Measurements from ENCODE around the gene MLXIP.
"Not testable (repeated sequence)": the region's sequence is repeated elsewhere in the genome, so short reads cannot be mapped to it uniquely, and the experiment has no call there.

The MLXIP gene, protein sequence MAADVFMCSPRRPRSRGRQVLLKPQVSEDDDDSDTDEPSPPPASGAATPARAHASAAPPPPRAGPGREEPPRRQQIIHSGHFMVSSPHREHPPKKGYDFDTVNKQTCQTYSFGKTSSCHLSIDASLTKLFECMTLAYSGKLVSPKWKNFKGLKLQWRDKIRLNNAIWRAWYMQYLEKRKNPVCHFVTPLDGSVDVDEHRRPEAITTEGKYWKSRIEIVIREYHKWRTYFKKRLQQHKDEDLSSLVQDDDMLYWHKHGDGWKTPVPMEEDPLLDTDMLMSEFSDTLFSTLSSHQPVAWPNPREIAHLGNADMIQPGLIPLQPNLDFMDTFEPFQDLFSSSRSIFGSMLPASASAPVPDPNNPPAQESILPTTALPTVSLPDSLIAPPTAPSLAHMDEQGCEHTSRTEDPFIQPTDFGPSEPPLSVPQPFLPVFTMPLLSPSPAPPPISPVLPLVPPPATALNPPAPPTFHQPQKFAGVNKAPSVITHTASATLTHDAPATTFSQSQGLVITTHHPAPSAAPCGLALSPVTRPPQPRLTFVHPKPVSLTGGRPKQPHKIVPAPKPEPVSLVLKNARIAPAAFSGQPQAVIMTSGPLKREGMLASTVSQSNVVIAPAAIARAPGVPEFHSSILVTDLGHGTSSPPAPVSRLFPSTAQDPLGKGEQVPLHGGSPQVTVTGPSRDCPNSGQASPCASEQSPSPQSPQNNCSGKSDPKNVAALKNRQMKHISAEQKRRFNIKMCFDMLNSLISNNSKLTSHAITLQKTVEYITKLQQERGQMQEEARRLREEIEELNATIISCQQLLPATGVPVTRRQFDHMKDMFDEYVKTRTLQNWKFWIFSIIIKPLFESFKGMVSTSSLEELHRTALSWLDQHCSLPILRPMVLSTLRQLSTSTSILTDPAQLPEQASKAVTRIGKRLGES

DNA sequence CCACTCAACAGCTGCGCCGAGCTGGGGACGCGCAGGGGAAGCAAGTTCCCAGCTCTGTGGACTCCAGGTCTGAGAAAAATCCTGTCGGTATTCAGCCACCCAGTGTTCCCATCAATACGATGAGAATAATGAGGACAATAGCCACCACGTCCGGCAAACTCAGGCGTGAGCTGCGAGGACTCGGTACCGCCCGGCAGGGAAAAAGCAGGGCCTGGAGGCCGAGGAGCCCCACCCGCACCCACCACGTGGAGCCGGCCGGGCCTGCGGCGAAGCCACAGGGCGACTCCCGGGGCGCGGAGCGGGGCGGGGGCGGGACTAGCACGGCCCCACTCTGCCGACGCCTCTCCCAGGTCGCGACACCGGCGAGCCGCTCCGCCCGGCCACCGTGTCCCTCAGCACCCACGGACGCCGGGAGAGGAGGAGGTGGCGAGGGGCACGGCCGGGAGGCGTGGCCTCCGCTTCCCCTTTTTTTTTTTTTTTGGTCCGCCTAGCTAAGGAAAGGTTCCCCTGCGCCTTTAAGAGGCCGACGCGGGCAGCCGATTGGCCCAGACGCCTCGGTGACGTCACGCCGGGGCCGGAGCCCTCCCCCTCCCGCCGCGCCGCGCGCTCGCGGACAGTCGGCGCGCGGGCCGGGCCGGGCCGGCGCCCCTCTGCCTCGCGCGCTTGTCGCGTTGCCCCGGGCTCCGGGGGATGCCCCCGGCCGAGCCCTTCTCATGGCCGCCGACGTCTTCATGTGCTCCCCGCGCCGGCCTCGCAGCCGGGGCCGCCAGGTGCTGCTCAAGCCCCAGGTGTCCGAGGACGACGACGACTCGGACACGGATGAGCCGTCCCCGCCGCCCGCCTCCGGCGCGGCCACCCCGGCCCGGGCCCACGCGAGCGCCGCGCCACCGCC, at the start of gene MLXIP:
TSS of gene MLXIP (plus strand) at position 616 of the 892 bp plus-strand sequence. CDS start at position 714, 98 bp downstream.
- peak; percentile 90 to 91 for DNase-seq

DNA sequence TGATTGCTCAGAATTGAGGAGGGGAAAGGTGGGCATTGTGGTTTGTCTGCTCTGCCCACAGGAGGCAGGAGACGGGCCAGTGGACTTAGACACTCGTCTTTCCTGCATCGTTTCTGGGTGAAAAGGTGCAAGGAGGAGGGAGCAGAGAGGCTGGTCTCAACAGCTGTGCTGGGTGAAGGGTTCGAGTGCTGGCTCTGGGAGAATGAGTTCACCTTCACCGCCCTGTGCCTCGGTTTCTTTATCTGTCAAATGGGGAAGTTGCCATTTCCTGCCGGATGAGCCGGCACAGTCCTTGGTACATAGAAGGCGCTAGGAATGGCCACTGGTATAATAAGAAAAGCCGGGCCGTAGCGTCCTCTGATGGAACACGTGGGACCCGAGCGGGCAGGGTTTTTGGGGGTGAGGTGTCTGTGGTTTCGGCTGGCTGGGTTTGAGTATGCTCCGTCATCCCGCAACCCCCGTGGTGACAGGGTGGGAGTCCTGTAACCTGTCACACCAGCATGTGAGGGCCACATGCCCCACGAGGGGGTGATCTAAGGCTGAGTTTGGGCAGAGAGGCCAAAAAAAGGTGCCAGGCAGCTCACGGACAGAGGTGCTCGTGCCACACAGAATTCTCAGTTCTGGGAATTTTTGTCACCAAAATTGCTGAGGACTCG, 49.5 kb upstream of the MLXIP start:
- no peak for DNase-seq

GRCh38 chr12:122029620-122030423, 48.7 kb upstream of the MLXIP start:
- DNase-seq = no peak

GRCh38 chr12:122030424-122031035, 48.0 kb upstream of the MLXIP start:
- no peak for DNase-seq

GRCh38 chr12:122031342-122032216, 47.0 kb upstream of the MLXIP start:
- DNase-seq = peak in 1 of 2 experiments; percentile 8

DNA sequence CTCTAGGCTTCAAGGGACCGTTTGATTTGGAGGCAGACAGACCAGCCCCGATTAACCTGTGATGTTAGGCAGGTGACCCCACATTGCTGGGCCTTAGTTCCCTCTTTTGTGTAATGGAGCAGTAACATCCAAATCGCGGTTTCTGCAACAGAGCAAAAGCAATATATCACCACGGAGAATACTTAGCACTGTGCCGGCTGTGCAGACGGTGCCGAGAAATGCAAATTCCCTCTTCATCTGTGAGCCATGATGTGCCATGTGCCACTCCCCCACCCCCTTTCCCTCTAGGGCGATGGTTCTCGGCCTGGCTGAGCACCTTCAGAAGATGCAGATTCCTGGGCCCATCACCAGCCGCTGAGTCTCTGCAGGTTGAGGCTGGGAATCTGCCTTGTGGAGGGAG, 46.0 kb upstream of the MLXIP start:
- DNase-seq = no peak

DNA sequence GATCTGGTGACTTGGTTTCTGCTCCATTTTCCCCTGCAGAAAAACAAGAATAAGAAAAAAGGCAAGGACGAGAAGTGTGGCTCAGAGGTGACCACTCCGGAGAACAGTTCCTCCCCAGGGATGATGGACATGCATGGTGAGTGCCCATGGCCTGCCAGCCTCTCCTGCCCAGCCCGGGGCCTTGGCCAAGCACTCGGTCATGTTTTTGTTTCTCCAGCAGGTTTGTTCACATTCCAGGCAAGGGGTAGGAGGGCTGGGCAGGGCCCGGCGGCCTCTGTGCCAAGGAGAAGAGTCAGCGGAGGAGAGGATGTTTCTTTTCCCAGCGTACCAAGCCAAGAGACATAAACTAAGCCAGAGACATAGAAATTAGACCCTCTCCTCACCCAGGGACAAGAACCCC, 43.3 kb upstream of the MLXIP start:
- DNase-seq = no peak

- DNase-seq = no peak
Observed at GRCh38 chr12:122036153-122036552, 42.4 kb upstream of the MLXIP start.

DNA sequence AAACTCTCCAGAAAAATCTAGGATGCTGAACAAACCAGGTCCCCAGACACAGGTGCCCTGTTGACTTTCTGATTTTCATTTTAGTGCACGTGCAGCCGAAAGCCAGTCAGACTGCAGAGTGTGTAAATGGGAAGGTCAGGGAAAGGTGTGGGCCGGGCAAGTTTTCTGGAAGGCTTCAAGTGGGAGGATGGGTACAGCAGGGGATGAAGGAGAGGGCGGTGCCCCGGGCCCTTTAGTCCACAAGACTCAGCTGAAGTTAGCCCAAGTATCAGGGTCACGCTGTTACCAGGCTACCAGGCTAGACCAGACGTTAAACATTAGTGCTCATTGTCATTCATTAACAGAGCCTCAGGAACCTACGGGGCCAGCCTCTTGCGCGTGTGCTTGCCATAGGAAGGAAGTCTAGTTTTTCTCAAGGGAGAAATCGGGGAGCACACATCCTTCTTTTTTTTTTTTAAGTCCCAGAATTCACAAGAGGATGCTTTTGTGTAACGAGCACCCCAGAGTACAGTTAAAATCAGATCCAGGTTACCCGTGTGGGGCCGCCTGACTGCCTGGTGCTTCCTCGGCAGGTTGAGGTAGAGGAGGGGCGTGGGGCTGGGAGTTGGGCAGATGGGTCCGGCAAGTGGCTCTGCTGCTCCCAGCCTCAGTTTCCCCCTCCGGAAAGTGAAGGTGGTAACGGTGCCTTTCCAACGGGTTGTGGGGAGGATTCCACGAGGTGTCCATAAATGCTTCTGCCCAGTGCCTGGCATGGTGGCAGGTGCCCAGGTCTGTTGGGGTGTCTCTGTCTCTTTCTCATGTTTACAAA, 37.8 kb upstream of the MLXIP start:
- DNase-seq = no peak

DNA sequence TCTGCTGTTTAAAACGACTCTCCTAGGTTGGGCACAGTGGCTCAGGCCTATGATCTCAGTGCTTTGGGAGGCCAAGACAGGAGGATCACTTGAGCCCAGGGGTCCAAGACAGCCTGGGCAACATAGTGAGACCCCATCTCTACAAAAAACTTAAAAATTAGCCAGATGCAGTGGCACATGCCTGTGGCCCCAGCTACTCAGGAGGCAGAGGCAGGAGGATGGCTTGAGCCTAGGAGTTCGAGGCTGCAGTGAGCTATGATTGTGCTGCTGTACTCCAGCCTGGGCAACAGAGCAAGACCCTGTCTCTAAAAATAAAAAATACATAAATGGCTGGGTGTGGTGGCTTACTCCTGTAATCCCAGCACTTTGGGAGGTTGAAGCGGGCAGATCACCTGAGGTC, 37.1 kb upstream of the MLXIP start:
- not testable (repeated sequence) for DNase-seq

- no peak for DNase-seq
Observed at GRCh38 chr12:122042910-122043309, 35.6 kb upstream of the MLXIP start.

DNA sequence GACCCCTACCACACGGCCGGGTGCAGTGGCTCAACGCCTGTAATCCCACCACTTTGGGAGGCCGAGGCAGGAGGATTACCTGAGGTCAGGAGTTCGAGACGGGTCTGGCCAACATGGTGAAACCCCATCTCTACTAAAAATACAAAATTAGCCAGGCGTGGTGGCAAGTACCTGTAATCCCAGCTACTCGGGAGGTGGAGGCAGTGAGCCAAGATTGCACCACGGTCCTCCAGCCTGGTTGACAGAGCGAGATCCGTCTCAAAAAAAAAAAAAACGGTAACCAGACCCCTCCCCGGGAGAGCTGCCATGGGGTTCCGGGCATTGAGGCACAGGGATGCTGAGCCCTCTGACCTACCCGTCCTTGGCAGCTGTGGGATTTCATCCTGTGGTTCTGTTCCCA, 35.1 kb upstream of the MLXIP start:
- DNase-seq = no peak

DNA sequence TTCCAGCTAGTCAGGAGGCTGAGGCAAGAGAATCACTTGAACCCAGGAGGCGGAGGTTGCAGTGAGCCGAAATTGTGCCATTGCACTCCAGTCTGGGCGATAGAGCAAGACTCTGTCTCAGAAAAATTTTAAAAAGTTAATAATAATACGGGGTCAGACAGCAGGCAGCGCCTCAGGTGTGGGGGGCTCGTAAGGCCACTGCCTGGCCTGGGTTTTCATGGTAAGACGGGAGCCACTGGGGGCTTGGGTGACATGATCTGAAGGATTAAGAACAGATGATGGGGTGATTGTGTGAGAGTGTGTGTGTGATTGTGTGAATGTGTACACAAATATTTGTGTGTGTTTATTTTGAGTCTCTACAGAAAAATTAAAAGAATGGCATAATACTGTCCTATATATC, 33.3 kb upstream of the MLXIP start:
- no peak for DNase-seq

- DNase-seq = no peak
Observed at GRCh38 chr12:122046145-122046544, 32.4 kb upstream of the MLXIP start.

DNA sequence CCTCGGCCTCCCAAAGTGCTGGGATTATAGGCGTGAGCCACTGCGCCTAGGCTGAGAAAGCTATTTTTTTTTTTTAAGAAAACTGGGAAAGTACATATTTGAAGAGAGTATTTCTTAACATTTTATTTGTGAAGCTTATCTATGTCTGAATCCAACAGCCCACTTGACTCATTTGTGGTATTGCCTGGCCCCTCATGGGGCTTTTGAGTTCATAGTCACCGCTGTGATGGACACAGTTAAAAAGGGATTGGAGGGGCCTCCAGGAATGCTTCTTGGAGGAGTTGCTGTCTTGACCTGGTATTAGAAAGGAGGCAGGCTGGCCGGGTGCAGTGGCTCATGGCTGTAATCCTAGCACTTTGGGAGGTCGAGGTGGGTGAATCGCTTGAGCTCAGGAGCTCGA, 30.4 kb upstream of the MLXIP start:
- DNase-seq = no peak

DNA sequence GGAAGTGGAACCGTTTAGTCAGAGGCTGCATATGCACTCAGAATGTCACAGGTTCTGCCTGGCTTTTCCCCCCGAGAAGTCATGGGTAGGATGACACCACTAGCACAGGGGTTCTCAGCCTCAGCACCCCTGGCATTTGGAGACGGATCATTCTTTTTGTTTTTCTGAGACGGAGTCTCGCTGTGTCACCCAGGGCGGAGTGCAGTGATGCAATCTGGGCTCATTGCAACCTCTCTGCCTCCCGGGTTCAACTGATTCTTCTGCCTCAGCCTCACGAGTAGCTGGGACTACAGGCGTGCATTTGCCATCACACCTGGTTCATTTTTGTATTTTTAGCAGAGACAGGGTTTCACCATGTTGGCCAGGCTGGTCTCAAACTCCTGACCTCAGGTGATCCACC, 28.7 kb upstream of the MLXIP start:
- DNase-seq = no peak

DNA sequence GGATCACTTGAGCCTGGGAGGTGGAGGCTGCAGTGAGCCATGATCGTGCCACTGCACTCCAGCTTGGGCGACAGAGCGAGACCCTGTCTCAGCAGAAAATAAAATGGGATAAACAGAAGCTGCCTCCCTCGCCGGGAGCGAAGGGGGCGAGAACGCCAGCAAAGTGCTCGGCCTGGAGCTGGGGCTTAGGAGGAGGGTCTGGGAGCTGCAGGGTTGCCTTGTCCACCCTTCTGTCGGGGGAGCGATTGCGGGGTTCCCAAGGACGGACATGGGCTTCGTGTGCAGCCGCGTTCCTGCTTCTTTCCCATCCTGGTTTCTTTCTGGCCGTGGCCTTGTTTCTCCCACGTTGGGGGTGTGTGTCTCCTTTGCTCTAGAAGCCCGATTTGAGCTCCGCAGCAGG, 27.9 kb upstream of the MLXIP start:
- no peak for DNase-seq

- DNase-seq = no peak
Observed at GRCh38 chr12:122051231-122051876, 27.2 kb upstream of the MLXIP start.

DNA sequence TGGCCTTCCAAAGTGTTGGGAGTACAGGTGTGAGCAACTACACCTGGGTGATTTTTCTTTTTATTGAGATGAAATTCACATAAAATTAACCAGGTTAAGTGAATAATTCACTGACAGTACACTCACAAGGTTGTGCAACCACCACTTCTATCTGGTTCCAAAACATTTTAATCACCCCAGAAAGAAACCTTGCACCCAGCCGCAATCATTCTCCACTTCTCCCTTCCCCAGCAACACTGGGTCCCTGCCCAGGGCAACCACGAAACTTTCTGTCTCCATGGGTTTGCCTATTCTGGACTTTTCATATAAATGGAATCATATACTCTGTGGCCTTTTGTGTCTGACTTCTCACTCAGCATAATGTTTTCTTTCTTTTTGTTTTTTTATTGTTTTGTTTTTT, 26.3 kb upstream of the MLXIP start:
- no peak for DNase-seq
